A673 (cell line): ENCODE measurements around the gene GNPTAB. TPM values are rescaled to one million over a fixed set of nuclear protein-coding genes. Genes with fewer than 3 reads are reported as not detected.
"Not testable (repeated sequence)": the region's sequence is repeated elsewhere in the genome, so short reads cannot be mapped to it uniquely, and the experiment has no call there.

ENCODE experiments used
- BruUV-seq: library from RNA; stranded (reverse); fragments of 400-500 nt; replicated peaks from 2 replicates; lab custom pipeline; 2021; lab: Mats Ljungman, UMichigan
- CTCF ChIA-PET: fragments of 300-600 bp; sonication (Branson Sonifier 250); formaldehyde crosslinking; loops from one replicate; lab custom pipeline; 2022; ENCODE audit warnings: antibody characterized with exemption; lab: Charles Lee
- POLR2A ChIA-PET: fragments of 300-600 bp; sonication (Branson Sonifier 250); formaldehyde crosslinking; loops from one replicate; lab custom pipeline; 2022; ENCODE audit warnings: antibody characterized with exemption; ENCODE audit not compliant: low non-redundant PET; lab: Charles Lee
- DNase-seq: peaks from one replicate; pipeline ENCODE4 v3.0.0-alpha.2; 2015; ENCODE audit warnings: low spot score
- H3K27ac ChIP-seq: fragments of 200-600 bp; sonication (generic); 2 replicates; pipeline ENCODE4 v1.5.1; 2016; ENCODE audit warnings: mixed run types, low read depth, mild to moderate bottlenecking, mixed read lengths, antibody characterized with exemption, low read length; ENCODE audit not compliant: poor library complexity, severe bottlenecking
- H3K27me3 ChIP-seq: fragments of 200-600 bp; sonication (generic); replicated peaks from 2 replicates; pipeline ENCODE4 v1.6.1; 2017; ENCODE audit warnings: mixed run types, low read depth, mild to moderate bottlenecking, mixed read lengths, antibody characterized with exemption, low read length; ENCODE audit not compliant: insufficient read depth, poor library complexity
- H3K36me3 ChIP-seq: fragments of 200-600 bp; sonication (generic); 2 replicates; pipeline ENCODE4 v1.6.1; 2016; ENCODE audit warnings: mixed run types, mild to moderate bottlenecking, mixed read lengths, antibody characterized with exemption, low read length; ENCODE audit not compliant: insufficient read depth, poor library complexity, severe bottlenecking
- H3K4me1 ChIP-seq: fragments of 200-600 bp; sonication (generic); 2 replicates; pipeline ENCODE4 v1.6.1; 2017; ENCODE audit warnings: mixed run types, mild to moderate bottlenecking, mixed read lengths, antibody characterized with exemption, low read length; ENCODE audit not compliant: insufficient read depth, poor library complexity, severe bottlenecking
- H3K4me3 ChIP-seq: fragments of 200-600 bp; sonication (generic); 2 replicates; pipeline ENCODE4 v1.5.1; 2016; ENCODE audit warnings: low read depth, mixed run types, mild to moderate bottlenecking, mixed read lengths, low read length; ENCODE audit not compliant: poor library complexity, severe bottlenecking
- H3K9me3 ChIP-seq: fragments of 200-600 bp; sonication (generic); 2 replicates; pipeline ENCODE4 v1.6.1; 2016; ENCODE audit warnings: mixed run types, low read depth, mild to moderate bottlenecking, mixed read lengths, antibody characterized with exemption, low read length; ENCODE audit not compliant: poor library complexity, severe bottlenecking
- EZH2 ChIP-seq: fragments of 200-600 bp; sonication (generic); IDR thresholded peaks from 2 replicates; pipeline ENCODE4 v1.6.1; 2017; ENCODE audit warnings: borderline replicate concordance, low read depth, mild to moderate bottlenecking, mixed read lengths, antibody characterized with exemption, low read length; ENCODE audit not compliant: poor library complexity, severe bottlenecking
- intact Hi-C: fragments of 100-400 bp; cut with micrococcal nuclease; formaldehyde crosslinking; loops from one replicate; pipeline ENCODE4 v1.10.0; 2022; ENCODE audit not compliant: unreplicated experiment
- total RNA-seq: library from RNA; stranded (reverse); gene quantifications from 2 replicates; pipeline ENCODE4 v1.2.3, GENCODE V29; 2021
- TF ChIP-seq, protein P1 (sequence below): fragments of 300-800, 200-600 bp; sonication (generic); conservative IDR thresholded peaks from 2 replicates; pipeline ENCODE4 v1.5.1; 2017; ENCODE audit warnings: low read depth, mild to moderate bottlenecking, antibody characterized with exemption, low read length, moderate library complexity, mixed read lengths

GNPTAB gene
- total RNA-seq, 1 experiment from 2014 or later: 19.9 TPM

DNA sequence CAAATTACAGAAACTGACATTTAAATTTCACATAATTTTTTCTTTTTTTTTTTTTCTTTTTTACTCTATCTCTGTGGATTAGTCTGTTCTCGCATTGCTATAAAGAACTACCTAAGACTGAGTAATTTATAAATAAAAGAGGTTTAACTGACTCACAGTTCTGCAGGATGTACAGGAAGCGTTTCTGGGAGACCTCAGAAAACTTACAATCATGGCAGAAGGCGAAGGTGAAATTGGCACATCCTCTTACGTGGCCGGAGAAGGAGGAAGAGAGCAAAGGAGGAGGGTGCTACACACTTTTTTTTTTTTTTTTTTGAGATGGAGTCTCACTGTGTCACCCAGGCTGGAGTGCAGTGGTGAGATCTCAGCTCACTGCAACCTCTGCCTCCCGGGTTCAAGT is 19.4 kb downstream of the GNPTAB start:
- H3K4me1 ChIP-seq, H3K27ac ChIP-seq, intact Hi-C loops, H3K9me3 ChIP-seq, POLR2A ChIA-PET, DNase-seq, H3K27me3 ChIP-seq, CTCF ChIA-PET, H3K4me3 ChIP-seq, H3K36me3 ChIP-seq, BruUV-seq: not testable (repeated sequence)

DNA sequence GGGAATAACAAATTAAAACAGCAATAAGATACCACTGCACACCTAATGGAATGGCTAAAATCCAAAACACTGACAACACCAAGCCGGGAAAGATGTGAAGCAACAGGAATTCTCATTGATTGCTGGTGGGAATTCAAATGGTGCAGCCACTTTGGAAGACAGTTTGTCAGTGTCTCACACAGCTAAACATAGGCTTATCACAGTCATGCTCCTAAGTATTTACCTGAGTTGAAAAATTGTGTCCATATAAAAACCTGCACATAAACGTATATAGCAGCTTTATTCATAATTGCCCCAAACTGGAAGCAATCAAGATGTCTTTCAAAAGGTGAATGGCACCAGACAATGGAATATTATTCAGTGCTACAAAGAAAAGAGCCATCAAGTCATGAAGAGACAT is 21.6 kb downstream of the GNPTAB start:
- intact Hi-C loops: no loop called here
- H3K27ac ChIP-seq: no peak overlapping the region
- TF ChIP-seq, protein P1, sequence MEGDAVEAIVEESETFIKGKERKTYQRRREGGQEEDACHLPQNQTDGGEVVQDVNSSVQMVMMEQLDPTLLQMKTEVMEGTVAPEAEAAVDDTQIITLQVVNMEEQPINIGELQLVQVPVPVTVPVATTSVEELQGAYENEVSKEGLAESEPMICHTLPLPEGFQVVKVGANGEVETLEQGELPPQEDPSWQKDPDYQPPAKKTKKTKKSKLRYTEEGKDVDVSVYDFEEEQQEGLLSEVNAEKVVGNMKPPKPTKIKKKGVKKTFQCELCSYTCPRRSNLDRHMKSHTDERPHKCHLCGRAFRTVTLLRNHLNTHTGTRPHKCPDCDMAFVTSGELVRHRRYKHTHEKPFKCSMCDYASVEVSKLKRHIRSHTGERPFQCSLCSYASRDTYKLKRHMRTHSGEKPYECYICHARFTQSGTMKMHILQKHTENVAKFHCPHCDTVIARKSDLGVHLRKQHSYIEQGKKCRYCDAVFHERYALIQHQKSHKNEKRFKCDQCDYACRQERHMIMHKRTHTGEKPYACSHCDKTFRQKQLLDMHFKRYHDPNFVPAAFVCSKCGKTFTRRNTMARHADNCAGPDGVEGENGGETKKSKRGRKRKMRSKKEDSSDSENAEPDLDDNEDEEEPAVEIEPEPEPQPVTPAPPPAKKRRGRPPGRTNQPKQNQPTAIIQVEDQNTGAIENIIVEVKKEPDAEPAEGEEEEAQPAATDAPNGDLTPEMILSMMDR: no peak
- no peak for TF ChIP-seq EZH2
- CTCF ChIA-PET: no interaction called here
- no peaks in the 10 kb centered on the region for H3K9me3 ChIP-seq
- no peak overlapping the region for H3K4me3 ChIP-seq
- BruUV-seq: no TSS peak
- H3K36me3 ChIP-seq: no peaks in the 10 kb centered on the region
- H3K4me1 ChIP-seq: no peaks in the 10 kb centered on the region
- no peak for DNase-seq
- H3K27me3 ChIP-seq: no peaks in the 10 kb centered on the region
- POLR2A ChIA-PET: no interaction called here

DNA sequence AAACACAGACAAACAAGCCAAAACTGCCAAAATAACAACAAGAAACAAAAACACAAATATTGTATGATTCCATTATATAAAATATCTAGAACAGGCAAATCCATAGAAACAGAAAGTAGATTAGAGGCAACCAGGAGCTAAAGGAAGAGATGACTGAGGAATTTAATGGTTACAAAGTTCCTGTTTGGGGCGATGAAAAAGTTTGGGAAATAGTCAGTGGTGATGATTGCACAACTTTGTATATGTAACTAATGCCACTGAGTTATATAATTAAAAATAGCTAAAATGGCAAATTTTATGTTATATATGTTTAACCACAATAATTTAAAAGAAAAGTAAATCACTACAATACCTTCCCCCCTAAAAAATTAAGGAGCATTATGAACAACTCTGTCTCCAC is 24.5 kb downstream of the GNPTAB start:
- no peaks in the 10 kb centered on the region for H3K4me1 ChIP-seq
- CTCF ChIA-PET: interaction anchor here (1.0 kb wide), 1 partner anchor 33 kb away, joined by 4 read pairs; no protein-coding TSS in a partner anchor
- POLR2A ChIA-PET: interaction anchor here (0.7 kb wide), 1 partner anchor 20 kb away, joined by 4 read pairs; no protein-coding TSS in a partner anchor
- no peak overlapping the region for H3K4me3 ChIP-seq
- no peaks in the 10 kb centered on the region for H3K27me3 ChIP-seq
- H3K27ac ChIP-seq: no peak overlapping the region
- no peak for DNase-seq
- no peaks in the 10 kb centered on the region for H3K9me3 ChIP-seq
- BruUV-seq: no TSS peak
- no peak for TF ChIP-seq EZH2
- TF ChIP-seq, protein P1: no peak
- no peaks in the 10 kb centered on the region for H3K36me3 ChIP-seq
- intact Hi-C loops: no loop called here

DNA sequence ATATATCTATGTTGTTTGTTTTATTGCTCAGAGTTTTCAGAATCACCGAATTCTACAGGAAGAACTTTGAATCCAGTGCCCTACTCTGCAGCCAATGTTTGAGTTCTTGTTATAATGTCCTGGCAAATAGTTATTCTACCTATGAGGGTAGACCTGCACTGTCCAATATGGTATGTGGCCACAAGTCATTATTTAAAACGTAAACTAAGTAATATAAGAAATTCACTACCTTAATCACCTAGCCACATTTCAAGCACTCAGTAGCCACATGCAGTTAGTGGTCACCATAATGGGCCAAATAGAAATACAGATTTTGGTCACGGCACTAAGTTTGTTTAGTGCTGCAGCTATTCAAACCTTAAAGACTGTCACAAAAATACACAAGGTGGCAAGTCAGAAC is 26.4 kb downstream of the GNPTAB start:
- H3K4me1 ChIP-seq: no peaks in the 10 kb centered on the region
- no peak for DNase-seq
- H3K27me3 ChIP-seq: no peaks in the 10 kb centered on the region
- CTCF ChIA-PET: no interaction called here
- no peaks in the 10 kb centered on the region for H3K36me3 ChIP-seq
- H3K9me3 ChIP-seq: no peaks in the 10 kb centered on the region
- POLR2A ChIA-PET: no interaction called here
- BruUV-seq: no TSS peak
- no peak overlapping the region for H3K27ac ChIP-seq
- intact Hi-C loops: no loop called here
- no peak overlapping the region for H3K4me3 ChIP-seq
- no peak for TF ChIP-seq EZH2
- TF ChIP-seq, protein P1: no peak
